HepG2 (cell line): ENCODE results near the gene HSPB9. TPM values are rescaled to one million over a fixed set of nuclear protein-coding genes. Genes with fewer than 3 reads are reported as not detected.
A peak's percentile ranks its signal among the peaks of the same experiment; 100 is the strongest.

ENCODE experiments used
- AGO1 ChIP-seq: fragments of 200-400 bp; formaldehyde crosslinking; IDR thresholded peaks from 2 replicates; pipeline ENCODE4 v1.6.1; 2017; ENCODE audit warnings: mild to moderate bottlenecking, low read depth, low read length, moderate library complexity; ENCODE audit not compliant: poor library complexity, severe bottlenecking
- GATA4 ChIP-seq: sonication (generic); IDR thresholded peaks from 2 replicates; pipeline ENCODE4 v1.6.1; 2016; ENCODE audit warnings: antibody characterized with exemption, low read depth, borderline replicate concordance
- IKZF1 ChIP-seq: fragments of 450-650 bp; IDR thresholded peaks from 2 replicates; pipeline ENCODE4 v1.7.1; 2016
- MTA1 ChIP-seq: sonication (generic); formaldehyde crosslinking; IDR thresholded peaks from 2 replicates; pipeline ENCODE4 v1.4.0; 2020; ENCODE audit warnings: missing genetic modification reagents, mild to moderate bottlenecking, borderline replicate concordance
- NFKBIZ ChIP-seq: IDR thresholded peaks from 2 replicates; pipeline ENCODE4 v1.6.1; 2018; ENCODE audit warnings: missing genetic modification reagents, missing compliant biosample characterization
- NFYC ChIP-seq: IDR thresholded peaks from 2 replicates; pipeline ENCODE4 v1.6.1; 2016; ENCODE audit warnings: missing genetic modification reagents, missing compliant biosample characterization
- SALL1 ChIP-seq: sonication (generic); formaldehyde crosslinking; IDR thresholded peaks from 2 replicates; pipeline ENCODE4 v1.8.0; 2022; ENCODE audit warnings: mild to moderate bottlenecking, missing genetic modification reagents
- TBL1XR1 ChIP-seq: fragments of 150-350 bp; IDR thresholded peaks from 2 replicates; pipeline ENCODE4 v1.6.1; 2014; ENCODE audit warnings: borderline replicate concordance, low read length; ENCODE audit not compliant: partially characterized antibody
- ZNF101 ChIP-seq: sonication (generic); formaldehyde crosslinking; IDR thresholded peaks from 2 replicates; pipeline ENCODE4 v1.4.0; 2020; ENCODE audit warnings: mild to moderate bottlenecking, low read depth, missing genetic modification reagents, borderline replicate concordance
- ZNF17 ChIP-seq: sonication (generic); formaldehyde crosslinking; IDR thresholded peaks from 2 replicates; pipeline ENCODE4 v1.5.0; 2020; ENCODE audit warnings: mild to moderate bottlenecking, missing genetic modification reagents
- ZNF614 ChIP-seq: IDR thresholded peaks from 2 replicates; pipeline ENCODE4 v1.6.1; 2018; ENCODE audit warnings: missing biosample characterization, missing genetic modification reagents, inconsistent platforms, borderline replicate concordance
- ZNF776 ChIP-seq: sonication (generic); formaldehyde crosslinking; IDR thresholded peaks from 2 replicates; pipeline ENCODE4 v1.4.0; 2020; ENCODE audit warnings: mild to moderate bottlenecking, missing genetic modification reagents
- ZNF780A ChIP-seq: sonication (generic); formaldehyde crosslinking; IDR thresholded peaks from 2 replicates; pipeline ENCODE4 v1.8.0; 2022; ENCODE audit warnings: mild to moderate bottlenecking, missing genetic modification reagents, moderate library complexity
- polyA plus RNA-seq, 8 experiments: library from polyadenylated mRNA; depleted of rRNA in 3 of 8; stranded (reverse) in 7 of 8; unstranded in 1 of 8; fragments of >200 nt; fragmentation: Illumina TruSeq in 4 of 8; extraction: Trizol in 4 of 8; gene quantifications; 2 replicates each; pipeline versions ENCODE4 v1.2.1 to v1.2.3, GENCODE V29; 2011 to 2016; ENCODE audit warnings: low read depth in 4 of 8, missing spikeins in 1 of 8, mixed read lengths in 1 of 8; ENCODE audit not compliant: insufficient read depth in 1 of 8
- total RNA-seq, 5 experiments: library from RNA; depleted of rRNA; stranded (reverse); fragments of >200 nt; fragmentation: Illumina TruSeq; extraction: Trizol; gene quantifications; 2 replicates each; pipeline ENCODE4 v1.2.3, GENCODE V29; 2016; ENCODE audit warnings: low read depth in 1 of 5
- TF ChIP-seq, protein P1 (sequence below): sonication (generic); formaldehyde crosslinking; IDR thresholded peaks from 2 replicates; pipeline ENCODE4 v1.8.0; 2022; ENCODE audit warnings: missing genetic modification reagents, mild to moderate bottlenecking, moderate library complexity, borderline replicate concordance
- TF ChIP-seq, protein P2 (sequence below): sonication (generic); formaldehyde crosslinking; IDR thresholded peaks from 2 replicates; pipeline ENCODE4 v1.5.1; 2020; ENCODE audit warnings: mild to moderate bottlenecking, missing genetic modification reagents, borderline replicate concordance
- TF ChIP-seq, protein P3 (sequence below): sonication (generic); formaldehyde crosslinking; IDR thresholded peaks from 2 replicates; pipeline ENCODE4 v1.5.1; 2020; ENCODE audit warnings: mild to moderate bottlenecking, moderate library complexity, missing genetic modification reagents
- TF ChIP-seq, protein P4 (sequence below): sonication (generic); formaldehyde crosslinking; IDR thresholded peaks from 2 replicates; pipeline ENCODE4 v1.5.0; 2020; ENCODE audit warnings: missing genetic modification reagents

HSPB9 gene
- total and polyA plus RNA-seq, 2 of the 13 experiments (the other 11 are each of a cell fraction or from before 2014, with no cell fraction given): 0.05 to 0.24 TPM

DNA sequence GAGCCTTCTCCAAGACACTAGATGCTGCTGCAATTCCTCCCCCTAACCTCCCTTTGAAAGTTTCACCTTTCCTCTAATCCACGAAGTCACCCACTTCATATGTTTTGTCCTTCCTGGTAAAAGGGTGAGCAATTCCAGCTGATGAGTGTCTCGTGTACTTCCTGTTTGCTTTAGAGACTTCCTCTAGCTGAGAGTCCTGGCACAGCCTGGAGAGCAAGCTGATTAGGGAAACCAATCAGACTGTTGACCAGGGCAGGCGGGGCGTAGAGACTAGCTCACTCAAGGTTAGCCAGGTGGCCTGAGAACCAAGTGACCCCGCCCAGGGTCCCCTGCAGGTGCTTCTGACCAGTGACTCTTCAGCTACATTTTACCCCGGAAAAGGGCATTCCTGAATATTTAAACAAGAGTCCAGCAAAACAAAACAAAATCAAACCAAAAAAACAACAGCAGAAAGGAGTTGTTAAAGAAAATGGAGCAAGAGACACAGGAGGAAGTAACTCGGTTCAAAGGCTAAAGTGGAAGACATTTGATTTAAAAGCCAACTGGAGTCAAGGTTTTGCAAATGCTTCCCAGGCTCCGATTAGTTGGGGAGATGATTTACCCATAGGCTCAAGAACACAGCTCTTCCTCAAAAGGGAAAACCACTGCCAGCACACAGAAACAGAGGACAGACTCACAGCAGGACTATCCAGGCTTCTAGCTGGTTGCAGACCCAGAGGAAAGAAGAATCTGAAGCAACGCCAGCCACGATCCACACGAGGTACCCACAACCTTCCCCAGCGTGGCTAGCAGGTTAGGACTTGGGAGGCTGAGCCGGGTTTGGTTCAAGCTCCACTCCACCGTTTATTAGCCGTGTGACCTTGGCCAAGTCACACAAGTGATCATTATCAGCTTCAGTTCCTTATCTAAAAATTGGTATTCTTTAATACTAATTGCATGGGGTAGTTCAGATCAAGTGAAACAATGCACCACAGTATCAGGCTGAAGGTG lies 13.4 kb downstream of the HSPB9 start (continued):
- TF ChIP-seq TBL1XR1 (no peak), GATA4 (no peak; the same call in 1 of the 2 replicates), ZNF776 (CRISPR knock-in tag) (no peak), IKZF1 (no peak), SALL1 (peak; percentile 71), ZNF17 (CRISPR knock-in tag) (no peak), ZNF614 (0 out of 2 replicates have a peak, but pooled peaks have one; percentile 57), MTA1 (CRISPR knock-in tag) (peak; percentile 46; the same call in 1 of the 2 replicates), AGO1 (no peak), ZNF101 (CRISPR knock-in tag) (0 out of 2 replicates have a peak, but pooled peaks have one; percentile 23), ZNF780A (CRISPR knock-in tag) (no peak), NFYC (CRISPR knock-in tag) (peak; percentile 57; the same call in 1 of the 2 replicates), NFKBIZ (CRISPR knock-in tag) (0 out of 2 replicates have a peak, but pooled peaks have one; percentile 70)
- TF ChIP-seq, protein P1, sequence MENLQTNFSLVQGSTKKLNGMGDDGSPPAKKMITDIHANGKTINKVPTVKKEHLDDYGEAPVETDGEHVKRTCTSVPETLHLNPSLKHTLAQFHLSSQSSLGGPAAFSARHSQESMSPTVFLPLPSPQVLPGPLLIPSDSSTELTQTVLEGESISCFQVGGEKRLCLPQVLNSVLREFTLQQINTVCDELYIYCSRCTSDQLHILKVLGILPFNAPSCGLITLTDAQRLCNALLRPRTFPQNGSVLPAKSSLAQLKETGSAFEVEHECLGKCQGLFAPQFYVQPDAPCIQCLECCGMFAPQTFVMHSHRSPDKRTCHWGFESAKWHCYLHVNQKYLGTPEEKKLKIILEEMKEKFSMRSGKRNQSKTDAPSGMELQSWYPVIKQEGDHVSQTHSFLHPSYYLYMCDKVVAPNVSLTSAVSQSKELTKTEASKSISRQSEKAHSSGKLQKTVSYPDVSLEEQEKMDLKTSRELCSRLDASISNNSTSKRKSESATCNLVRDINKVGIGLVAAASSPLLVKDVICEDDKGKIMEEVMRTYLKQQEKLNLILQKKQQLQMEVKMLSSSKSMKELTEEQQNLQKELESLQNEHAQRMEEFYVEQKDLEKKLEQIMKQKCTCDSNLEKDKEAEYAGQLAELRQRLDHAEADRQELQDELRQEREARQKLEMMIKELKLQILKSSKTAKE (CRISPR knock-in tag): peak; percentile 97
- TF ChIP-seq, protein P2, sequence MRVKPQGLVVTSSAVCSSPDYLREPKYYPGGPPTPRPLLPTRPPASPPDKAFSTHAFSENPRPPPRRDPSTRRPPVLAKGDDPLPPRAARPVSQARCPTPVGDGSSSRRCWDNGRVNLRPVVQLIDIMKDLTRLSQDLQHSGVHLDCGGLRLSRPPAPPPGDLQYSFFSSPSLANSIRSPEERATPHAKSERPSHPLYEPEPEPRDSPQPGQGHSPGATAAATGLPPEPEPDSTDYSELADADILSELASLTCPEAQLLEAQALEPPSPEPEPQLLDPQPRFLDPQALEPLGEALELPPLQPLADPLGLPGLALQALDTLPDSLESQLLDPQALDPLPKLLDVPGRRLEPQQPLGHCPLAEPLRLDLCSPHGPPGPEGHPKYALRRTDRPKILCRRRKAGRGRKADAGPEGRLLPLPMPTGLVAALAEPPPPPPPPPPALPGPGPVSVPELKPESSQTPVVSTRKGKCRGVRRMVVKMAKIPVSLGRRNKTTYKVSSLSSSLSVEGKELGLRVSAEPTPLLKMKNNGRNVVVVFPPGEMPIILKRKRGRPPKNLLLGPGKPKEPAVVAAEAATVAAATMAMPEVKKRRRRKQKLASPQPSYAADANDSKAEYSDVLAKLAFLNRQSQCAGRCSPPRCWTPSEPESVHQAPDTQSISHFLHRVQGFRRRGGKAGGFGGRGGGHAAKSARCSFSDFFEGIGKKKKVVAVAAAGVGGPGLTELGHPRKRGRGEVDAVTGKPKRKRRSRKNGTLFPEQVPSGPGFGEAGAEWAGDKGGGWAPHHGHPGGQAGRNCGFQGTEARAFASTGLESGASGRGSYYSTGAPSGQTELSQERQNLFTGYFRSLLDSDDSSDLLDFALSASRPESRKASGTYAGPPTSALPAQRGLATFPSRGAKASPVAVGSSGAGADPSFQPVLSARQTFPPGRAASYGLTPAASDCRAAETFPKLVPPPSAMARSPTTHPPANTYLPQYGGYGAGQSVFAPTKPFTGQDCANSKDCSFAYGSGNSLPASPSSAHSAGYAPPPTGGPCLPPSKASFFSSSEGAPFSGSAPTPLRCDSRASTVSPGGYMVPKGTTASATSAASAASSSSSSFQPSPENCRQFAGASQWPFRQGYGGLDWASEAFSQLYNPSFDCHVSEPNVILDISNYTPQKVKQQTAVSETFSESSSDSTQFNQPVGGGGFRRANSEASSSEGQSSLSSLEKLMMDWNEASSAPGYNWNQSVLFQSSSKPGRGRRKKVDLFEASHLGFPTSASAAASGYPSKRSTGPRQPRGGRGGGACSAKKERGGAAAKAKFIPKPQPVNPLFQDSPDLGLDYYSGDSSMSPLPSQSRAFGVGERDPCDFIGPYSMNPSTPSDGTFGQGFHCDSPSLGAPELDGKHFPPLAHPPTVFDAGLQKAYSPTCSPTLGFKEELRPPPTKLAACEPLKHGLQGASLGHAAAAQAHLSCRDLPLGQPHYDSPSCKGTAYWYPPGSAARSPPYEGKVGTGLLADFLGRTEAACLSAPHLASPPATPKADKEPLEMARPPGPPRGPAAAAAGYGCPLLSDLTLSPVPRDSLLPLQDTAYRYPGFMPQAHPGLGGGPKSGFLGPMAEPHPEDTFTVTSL (CRISPR knock-in tag): peak; percentile 69; the same call in 1 of the 2 replicates
- TF ChIP-seq, protein P3, sequence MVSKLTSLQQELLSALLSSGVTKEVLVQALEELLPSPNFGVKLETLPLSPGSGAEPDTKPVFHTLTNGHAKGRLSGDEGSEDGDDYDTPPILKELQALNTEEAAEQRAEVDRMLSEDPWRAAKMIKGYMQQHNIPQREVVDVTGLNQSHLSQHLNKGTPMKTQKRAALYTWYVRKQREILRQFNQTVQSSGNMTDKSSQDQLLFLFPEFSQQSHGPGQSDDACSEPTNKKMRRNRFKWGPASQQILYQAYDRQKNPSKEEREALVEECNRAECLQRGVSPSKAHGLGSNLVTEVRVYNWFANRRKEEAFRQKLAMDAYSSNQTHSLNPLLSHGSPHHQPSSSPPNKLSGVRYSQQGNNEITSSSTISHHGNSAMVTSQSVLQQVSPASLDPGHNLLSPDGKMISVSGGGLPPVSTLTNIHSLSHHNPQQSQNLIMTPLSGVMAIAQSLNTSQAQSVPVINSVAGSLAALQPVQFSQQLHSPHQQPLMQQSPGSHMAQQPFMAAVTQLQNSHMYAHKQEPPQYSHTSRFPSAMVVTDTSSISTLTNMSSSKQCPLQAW: peak; percentile 79
- TF ChIP-seq, protein P4, sequence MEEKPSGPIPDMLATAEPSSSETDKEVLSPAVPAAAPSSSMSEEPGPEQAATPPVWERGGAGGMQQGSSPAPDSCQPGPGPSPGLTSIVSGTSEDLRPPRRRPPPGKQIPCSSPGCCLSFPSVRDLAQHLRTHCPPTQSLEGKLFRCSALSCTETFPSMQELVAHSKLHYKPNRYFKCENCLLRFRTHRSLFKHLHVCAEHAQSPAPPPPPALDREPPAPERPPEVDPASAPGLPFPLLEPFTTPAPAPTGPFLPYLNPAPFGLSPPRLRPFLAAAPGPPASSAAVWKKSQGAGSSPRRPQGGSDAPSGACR (CRISPR knock-in tag): no peak
